B cell (primary cell): ENCODE data around the gene ABCC3. TPM values are rescaled to one million over a fixed set of nuclear protein-coding genes. Genes with fewer than 3 reads are reported as not detected.

Experiments
- ATAC-seq: fragments of 200-7000 bp; cut with Tn5 transposase; one replicate; pipeline ENCODE4 v1.10.0; 2021; ENCODE audit warnings: low read depth, mild to moderate bottlenecking, moderate number of reproducible peaks, moderate library complexity
- CTCF ChIA-PET: fragments of 350-600 bp; sonication (Branson Sonifier 250); formaldehyde crosslinking; loops from one replicate; lab custom pipeline; 2021; ENCODE audit warnings: antibody characterized with exemption, inconsistent platforms; lab: Charles Lee
- POLR2A ChIA-PET: fragments of 350-600 bp; sonication (Branson Sonifier 250); formaldehyde crosslinking; loops from one replicate; lab custom pipeline; 2021; ENCODE audit warnings: antibody characterized with exemption; lab: Charles Lee
- DNase-seq: peaks from one replicate; pipeline ENCODE4 v3.0.0; 2013
- H2AFZ ChIP-seq: 2 replicates; pipeline ENCODE4 v1.6.1; 2012; ENCODE audit warnings: mild to moderate bottlenecking, low read depth, low read length; ENCODE audit not compliant: insufficient read depth, poor library complexity, severe bottlenecking
- H3K27ac ChIP-seq, 2 donors: 1 replicate in 1 of 2; 2 replicates in 1 of 2; pipeline ENCODE4 v1.5.1; 2012 to 2013; ENCODE audit warnings: low read length in 2 of 2, mild to moderate bottlenecking in 2 of 2, moderate library complexity in 1 of 2
- H3K27me3 ChIP-seq, 4 experiments: fragments of 200-600 bp in 1 of 4; sonication (generic) in 1 of 4; replicated peaks in 1 of 4; 1 replicate in 2 of 4; 2 replicates in 2 of 4; pipeline versions ENCODE4 v1.6.1 to v1.7.0; 2013 to 2016; ENCODE audit warnings: low read length in 3 of 4, mild to moderate bottlenecking in 2 of 4, mixed read lengths in 1 of 4, moderate library complexity in 1 of 4; ENCODE audit not compliant: insufficient read depth in 4 of 4, control insufficient read depth in 3 of 4; ENCODE audit errors: control extremely low read depth in 1 of 4
- H3K36me3 ChIP-seq, 2 experiments: replicated peaks in 1 of 2; 1 replicate in 1 of 2; 2 replicates in 1 of 2; pipeline versions ENCODE4 v1.6.1 to v1.7.1; 2013; ENCODE audit warnings: low read length in 1 of 2; ENCODE audit not compliant: insufficient read depth in 2 of 2, control insufficient read depth in 1 of 2; ENCODE audit errors: control extremely low read depth in 1 of 2, extremely low read depth in 1 of 2
- H3K4me1 ChIP-seq, 2 donors: fragments of 200-600 bp in 1 of 2; sonication (generic) in 1 of 2; 1 replicate in 1 of 2; 2 replicates in 1 of 2; pipeline versions ENCODE4 v1.5.1 to v1.6.1; 2013 to 2017; ENCODE audit warnings: low read length in 2 of 2; ENCODE audit not compliant: control insufficient read depth in 2 of 2, insufficient read depth in 2 of 2
- H3K4me2 ChIP-seq: replicated peaks from 2 replicates; pipeline ENCODE3; 2012; ENCODE audit warnings: mild to moderate bottlenecking, low read depth, low read length; ENCODE audit not compliant: poor library complexity, severe bottlenecking
- H3K4me3 ChIP-seq, 5 experiments: fragments of 200-600 bp in 1 of 5; sonication (generic) in 1 of 5; 1 replicate in 3 of 5; 2 replicates in 2 of 5; pipeline versions ENCODE4 v1.5.1 to v1.7.0; 2011 to 2016; ENCODE audit warnings: low read length in 4 of 5, mild to moderate bottlenecking in 4 of 5, low read depth in 2 of 5, control low read depth in 1 of 5, moderate library complexity in 1 of 5; ENCODE audit not compliant: insufficient read depth in 1 of 5; ENCODE audit errors: control extremely low read depth in 1 of 5, extremely low read depth in 1 of 5
- H3K79me2 ChIP-seq: fragments of 200-600 bp; sonication (generic); one replicate; pipeline ENCODE4 v1.6.0; 2016; ENCODE audit warnings: low read length; ENCODE audit not compliant: control insufficient read depth, insufficient read depth
- H3K9ac ChIP-seq: fragments of 200-600 bp; sonication (generic); 2 replicates; pipeline ENCODE4 v1.6.1; 2017; ENCODE audit warnings: mild to moderate bottlenecking, low read length, moderate library complexity
- H3K9me3 ChIP-seq, 3 donors: one replicate each; pipeline versions ENCODE4 v1.6.1 to v1.7.1; 2013; ENCODE audit warnings: low read length in 2 of 3; ENCODE audit not compliant: control insufficient read depth in 2 of 3, insufficient read depth in 1 of 3; ENCODE audit errors: control extremely low read depth in 1 of 3
- H4K20me1 ChIP-seq: 2 replicates; pipeline ENCODE4 v1.6.0; 2012; ENCODE audit warnings: mild to moderate bottlenecking, low read length; ENCODE audit not compliant: insufficient read depth, control insufficient read depth, poor library complexity, severe bottlenecking
- H3K27ac Mint-ChIP-seq: one replicate; pipeline ENCODE4 v1.8.0; 2021; ENCODE audit warnings: mixed read lengths
- H3K27me3 Mint-ChIP-seq: one replicate; pipeline ENCODE4 v1.8.0; 2021; ENCODE audit warnings: mixed read lengths
- H3K4me1 Mint-ChIP-seq: one replicate; pipeline ENCODE4 v1.8.0; 2021; ENCODE audit warnings: mixed read lengths
- H3K4me3 Mint-ChIP-seq: one replicate; pipeline ENCODE4 v1.8.0; 2021; ENCODE audit warnings: mixed read lengths
- H3K9me3 Mint-ChIP-seq: one replicate; pipeline ENCODE4 v1.8.0; 2022; ENCODE audit warnings: mixed read lengths; ENCODE audit not compliant: insufficient read depth
- EZH2 ChIP-seq: IDR thresholded peaks from 2 replicates; pipeline ENCODE4 v1.6.1; 2012; ENCODE audit warnings: borderline replicate concordance, low read depth, mild to moderate bottlenecking, moderate library complexity, low read length; ENCODE audit not compliant: insufficient read depth, poor library complexity, severe bottlenecking
- WGBS: methylation state at CpG from one replicate; pipeline ENCODE4 v1.1.5; 2013; ENCODE audit warnings: missing lambda C conversion rate; ENCODE audit not compliant: insufficient coverage; 5-methylcytosine and 5-hydroxymethylcytosine counted together
- intact Hi-C: fragments of 100-400 bp; cut with micrococcal nuclease; formaldehyde crosslinking; loops from one replicate; pipeline ENCODE4 v1.10.0; 2022
- polyA plus RNA-seq: library from polyadenylated mRNA; depleted of rRNA; stranded (reverse); fragments of >200 nt; gene quantifications from 2 replicates; pipeline ENCODE4 v1.2.3, GENCODE V29; 2012
- total RNA-seq, 2 donors: library from RNA; stranded (reverse); fragments of 120-200 nt in 1 of 2; gene quantifications; 1 replicate in 1 of 2; 2 replicates in 1 of 2; pipeline versions ENCODE4 v1.2.3 to v1.2.4, GENCODE V29; 2013 to 2022
- TF ChIP-seq, protein P1 (sequence below): fragments of 200-600 bp; IDR thresholded peaks from one replicate; pipeline ENCODE4 v1.8.0; 2022; ENCODE audit warnings: antibody characterized with exemption, mild to moderate bottlenecking

Gene ABCC3
- total and polyA plus RNA-seq, 2 donors (not counting 1 experiment from before 2014, with no cell fraction given): 0.05 to 0.60 TPM

DNA sequence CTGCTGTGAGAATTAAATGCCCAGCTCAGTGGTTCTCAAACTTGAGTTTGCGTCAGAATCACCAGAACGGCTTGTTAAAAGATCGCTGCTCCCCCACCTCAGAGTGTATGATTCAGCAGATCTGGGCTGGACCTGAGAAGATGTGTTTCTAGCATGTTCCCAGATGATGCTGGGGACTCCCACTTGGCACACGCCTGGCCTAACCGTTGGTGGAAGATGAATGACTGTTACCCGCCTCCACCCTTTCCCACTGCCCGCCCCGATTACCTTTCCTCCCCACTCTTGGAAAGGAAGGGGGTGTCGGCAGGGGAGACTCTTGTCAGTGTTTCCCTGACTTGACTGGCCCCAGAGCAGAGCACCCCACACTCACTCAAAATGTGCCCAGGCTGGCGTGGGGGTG lies 29.3 kb upstream of the ABCC3 start:
- H2AFZ ChIP-seq: no peak overlapping the region
- no peaks in the 10 kb centered on the region for H4K20me1 ChIP-seq
- DNase-seq (no peak), ATAC-seq (no peak)
- no peaks in the 10 kb centered on the region for H3K79me2 ChIP-seq
- no peak overlapping the region for H3K9ac ChIP-seq
- no peak overlapping the region for H3K27ac ChIP-seq
- Mint-ChIP-seq H3K27ac (no peak overlapping the region), H3K27me3 (peaks cover 36% of the 10 kb centered on the region), H3K4me1 (no peaks in the 10 kb centered on the region), H3K9me3 (no peaks in the 10 kb centered on the region), H3K4me3 (no peak overlapping the region)
- TF ChIP-seq, protein P1, sequence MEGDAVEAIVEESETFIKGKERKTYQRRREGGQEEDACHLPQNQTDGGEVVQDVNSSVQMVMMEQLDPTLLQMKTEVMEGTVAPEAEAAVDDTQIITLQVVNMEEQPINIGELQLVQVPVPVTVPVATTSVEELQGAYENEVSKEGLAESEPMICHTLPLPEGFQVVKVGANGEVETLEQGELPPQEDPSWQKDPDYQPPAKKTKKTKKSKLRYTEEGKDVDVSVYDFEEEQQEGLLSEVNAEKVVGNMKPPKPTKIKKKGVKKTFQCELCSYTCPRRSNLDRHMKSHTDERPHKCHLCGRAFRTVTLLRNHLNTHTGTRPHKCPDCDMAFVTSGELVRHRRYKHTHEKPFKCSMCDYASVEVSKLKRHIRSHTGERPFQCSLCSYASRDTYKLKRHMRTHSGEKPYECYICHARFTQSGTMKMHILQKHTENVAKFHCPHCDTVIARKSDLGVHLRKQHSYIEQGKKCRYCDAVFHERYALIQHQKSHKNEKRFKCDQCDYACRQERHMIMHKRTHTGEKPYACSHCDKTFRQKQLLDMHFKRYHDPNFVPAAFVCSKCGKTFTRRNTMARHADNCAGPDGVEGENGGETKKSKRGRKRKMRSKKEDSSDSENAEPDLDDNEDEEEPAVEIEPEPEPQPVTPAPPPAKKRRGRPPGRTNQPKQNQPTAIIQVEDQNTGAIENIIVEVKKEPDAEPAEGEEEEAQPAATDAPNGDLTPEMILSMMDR: no peak
- TF ChIP-seq EZH2: no peak
- H3K4me2 ChIP-seq: no peak overlapping the region
- H3K36me3 ChIP-seq: no peaks in the 10 kb centered on the region
- ChIA-PET CTCF (no interaction called here), POLR2A (no interaction called here)
- H3K9me3 ChIP-seq: no peaks in the 10 kb centered on the region
- H3K27me3 ChIP-seq: peaks cover 0 to 22% (median 0%) of the 10 kb centered on the region in 4 experiments
- 63% methylated on average over 5 of the region's 10 CpGs for WGBS
- intact Hi-C loops: no loop called here
- no peaks in the 10 kb centered on the region for H3K4me1 ChIP-seq
- no peak overlapping the region for H3K4me3 ChIP-seq

DNA sequence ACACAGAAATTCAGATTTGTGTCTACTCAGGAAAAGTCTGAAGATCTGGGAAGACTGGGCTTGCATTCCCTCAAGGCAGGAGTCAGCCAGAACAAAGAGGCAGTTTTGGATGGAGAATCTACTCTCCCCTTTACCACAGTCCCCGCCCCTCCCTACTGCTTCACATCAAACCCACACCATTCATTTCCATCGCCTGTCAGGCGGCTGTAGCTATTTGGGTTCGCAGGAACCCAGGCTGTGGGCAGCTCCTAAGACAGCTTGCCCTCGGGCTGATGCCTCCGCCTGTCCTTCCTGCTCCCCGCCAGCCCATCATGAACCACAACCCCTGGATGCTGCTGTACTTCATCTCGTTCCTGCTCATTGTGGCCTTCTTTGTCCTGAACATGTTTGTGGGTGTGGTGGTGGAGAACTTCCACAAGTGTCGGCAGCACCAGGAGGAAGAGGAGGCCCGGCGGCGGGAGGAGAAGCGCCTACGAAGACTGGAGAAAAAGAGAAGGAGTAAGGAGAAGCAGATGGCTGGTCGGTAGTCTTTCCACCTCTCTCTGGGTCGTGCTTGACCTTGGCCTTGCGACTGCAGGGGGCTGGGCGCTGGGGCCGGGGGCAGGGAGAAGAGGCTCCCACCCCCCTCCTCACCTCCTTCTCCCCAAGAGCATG lies 27.0 kb upstream of the ABCC3 start:
- ATAC-seq (no peak), DNase-seq (no peak)
- ChIA-PET POLR2A (no interaction called here), CTCF (no interaction called here)
- no peaks in the 10 kb centered on the region for H3K36me3 ChIP-seq
- no peaks in the 10 kb centered on the region for H3K9me3 ChIP-seq
- peaks cover 0 to 15% (median 0%) of the 10 kb centered on the region in 4 experiments for H3K27me3 ChIP-seq
- Mint-ChIP-seq H3K4me1 (no peaks in the 10 kb centered on the region), H3K4me3 (no peak overlapping the region), H3K9me3 (no peaks in the 10 kb centered on the region), H3K27me3 (peaks cover 30% of the 10 kb centered on the region), H3K27ac (no peak overlapping the region)
- intact Hi-C loops: no loop called here
- H3K4me3 ChIP-seq: no peak overlapping the region
- H3K4me2 ChIP-seq: no peak overlapping the region
- no peak overlapping the region for H3K9ac ChIP-seq
- WGBS: 96% methylated on average over 8 of the region's 19 CpGs
- no peaks in the 10 kb centered on the region for H4K20me1 ChIP-seq
- no peaks in the 10 kb centered on the region for H3K79me2 ChIP-seq
- no peak overlapping the region for H2AFZ ChIP-seq
- no peaks in the 10 kb centered on the region for H3K4me1 ChIP-seq
- TF ChIP-seq EZH2: no peak
- TF ChIP-seq, protein P1: no peak
- no peak overlapping the region for H3K27ac ChIP-seq
